Measurements from ENCODE around the gene CLDN6.

- TF ChIP-seq CTCF (IDR thresholded peaks at IDR 0.05 in 2 of 3, conservative IDR thresholded peaks at IDR 0.05 in 1 of 3; ENCODE audit: borderline replicate concordance in 1 of 3, insufficient read depth in 1 of 3, low read depth in 2 of 3, low read length in 2 of 3) (no peak; a peak in 1 of 6 replicates), EZH2phosphoT487 (IDR thresholded peaks at IDR 0.05; ENCODE audit: borderline replicate concordance) (no peak), POLR2A (IDR thresholded peaks at IDR 0.05; ENCODE audit: borderline replicate concordance, extremely low read depth, insufficient read depth, insufficient read length) (no peak), POLR2AphosphoS5 (IDR thresholded peaks at IDR 0.05; ENCODE audit: low read depth, low read length) (peak; percentile 63), REST (IDR thresholded peaks at IDR 0.05; ENCODE audit: low read depth) (no peak), MAX (IDR thresholded peaks at IDR 0.05) (no peak), RAD21 (IDR thresholded peaks at IDR 0.05; ENCODE audit: low read depth) (no peak), CBX3 (IDR thresholded peaks at IDR 0.05; ENCODE audit: low read depth) (no peak), JUND (IDR thresholded peaks at IDR 0.05) (no peak), EZH2 (IDR thresholded peaks at IDR 0.05) (no peak), SP1 (IDR thresholded peaks at IDR 0.05; ENCODE audit: low read depth) (no peak), ELF1 (IDR thresholded peaks at IDR 0.05; ENCODE audit: borderline replicate concordance, low read depth) (no peak)
Measured at GRCh38 chr16:3022208-3022683, 4.3 kb upstream of the CLDN6 start.

All from HCT116 (cell line).